H1 (cell line): Measurements from ENCODE around the gene RGS9.

ENCODE experiments used
- YY1 ChIP-seq: IDR thresholded peaks from 2 replicates; pipeline ENCODE4 v1.6.1; 2011; ENCODE audit warnings: low read depth, mild to moderate bottlenecking, low read length
- TF ChIP-seq, protein P1 (sequence below), 3 experiments: IDR thresholded peaks; 1 replicate in 2 of 3; 2 replicates in 1 of 3; pipeline versions ENCODE4 v1.5.1 to v1.6.1; 2011; ENCODE audit warnings: low read length in 3 of 3, mild to moderate bottlenecking in 3 of 3, inconsistent platforms in 2 of 3, low read depth in 1 of 3, moderate library complexity in 1 of 3; ENCODE audit not compliant: insufficient read depth in 1 of 3; ENCODE audit errors: control extremely low read depth in 1 of 3

DNA sequence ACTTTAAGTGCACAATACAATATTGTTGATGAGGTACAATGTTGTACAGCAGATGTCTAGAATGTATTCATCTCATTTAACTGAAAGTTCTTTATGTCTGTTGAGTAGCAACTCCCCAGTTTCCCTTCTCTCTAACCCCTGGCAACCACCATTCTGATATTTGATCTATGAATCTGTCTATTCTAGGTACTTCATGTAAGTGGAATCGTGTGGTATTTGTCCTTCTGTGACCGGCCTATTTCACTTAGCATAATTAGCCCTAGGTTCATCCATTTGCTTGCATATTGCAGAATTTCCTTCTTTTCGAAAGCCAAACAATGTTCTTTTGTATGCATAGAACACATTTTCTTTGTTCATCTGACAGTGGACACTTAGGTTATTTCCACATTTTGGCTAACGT, 10.8 kb downstream of the RGS9 start:
- no peak for TF ChIP-seq YY1
- TF ChIP-seq, protein P1, sequence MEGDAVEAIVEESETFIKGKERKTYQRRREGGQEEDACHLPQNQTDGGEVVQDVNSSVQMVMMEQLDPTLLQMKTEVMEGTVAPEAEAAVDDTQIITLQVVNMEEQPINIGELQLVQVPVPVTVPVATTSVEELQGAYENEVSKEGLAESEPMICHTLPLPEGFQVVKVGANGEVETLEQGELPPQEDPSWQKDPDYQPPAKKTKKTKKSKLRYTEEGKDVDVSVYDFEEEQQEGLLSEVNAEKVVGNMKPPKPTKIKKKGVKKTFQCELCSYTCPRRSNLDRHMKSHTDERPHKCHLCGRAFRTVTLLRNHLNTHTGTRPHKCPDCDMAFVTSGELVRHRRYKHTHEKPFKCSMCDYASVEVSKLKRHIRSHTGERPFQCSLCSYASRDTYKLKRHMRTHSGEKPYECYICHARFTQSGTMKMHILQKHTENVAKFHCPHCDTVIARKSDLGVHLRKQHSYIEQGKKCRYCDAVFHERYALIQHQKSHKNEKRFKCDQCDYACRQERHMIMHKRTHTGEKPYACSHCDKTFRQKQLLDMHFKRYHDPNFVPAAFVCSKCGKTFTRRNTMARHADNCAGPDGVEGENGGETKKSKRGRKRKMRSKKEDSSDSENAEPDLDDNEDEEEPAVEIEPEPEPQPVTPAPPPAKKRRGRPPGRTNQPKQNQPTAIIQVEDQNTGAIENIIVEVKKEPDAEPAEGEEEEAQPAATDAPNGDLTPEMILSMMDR (IDR thresholded peaks at IDR 0.05; ENCODE audit: control extremely low read depth in 1 of 3, insufficient read depth in 1 of 3, low read depth in 1 of 3, low read length in 3 of 3) = no peak
